Neural cell (in vitro differentiated cells): Measurements from ENCODE around the gene PLPP3. TPM values are rescaled to one million over a fixed set of nuclear protein-coding genes. Genes with fewer than 3 reads are reported as not detected.

Source experiments
- H2AFZ ChIP-seq: fragments of 200-600, 300-800 bp; sonication (generic), shearing (Covaris generic); 2 replicates; pipeline ENCODE4 v1.6.0; 2014; ENCODE audit warnings: low read depth, mild to moderate bottlenecking, antibody characterized with exemption, low read length, moderate library complexity
- H3F3A ChIP-seq: fragments of 200-600 bp; shearing (Covaris generic); 2 replicates; pipeline ENCODE4 v1.6.1; 2016; ENCODE audit warnings: mild to moderate bottlenecking, moderate library complexity, mixed read lengths, antibody characterized with exemption, low read length; ENCODE audit not compliant: insufficient read depth, poor library complexity, severe bottlenecking
- H3K27ac ChIP-seq: fragments of 200-600, 300-800 bp; sonication (generic), shearing (Covaris generic); 2 replicates; pipeline ENCODE4 v1.5.1; 2014; ENCODE audit warnings: mild to moderate bottlenecking, low read length, moderate library complexity
- H3K27me3 ChIP-seq: fragments of 300-800, 200-600 bp; sonication (generic), shearing (Covaris generic); 2 replicates; pipeline ENCODE4 v1.6.0; 2014; ENCODE audit warnings: mild to moderate bottlenecking, low read depth, low read length, moderate library complexity; ENCODE audit not compliant: insufficient read depth
- H3K36me3 ChIP-seq: fragments of 300-800, 200-600 bp; sonication (generic), shearing (Covaris generic); 2 replicates; pipeline ENCODE4 v1.5.1; 2014; ENCODE audit warnings: mild to moderate bottlenecking, antibody characterized with exemption, low read length, moderate library complexity; ENCODE audit not compliant: insufficient read depth
- H3K4me2 ChIP-seq: fragments of 300-800, 200-600 bp; sonication (generic), shearing (Covaris generic); 2 replicates; pipeline ENCODE4 v1.6.0; 2014; ENCODE audit warnings: mild to moderate bottlenecking, low read length
- H3K4me3 ChIP-seq: fragments of 300-800, 200-600 bp; sonication (generic), shearing (Covaris generic); 2 replicates; pipeline ENCODE4 v1.5.1; 2014; ENCODE audit warnings: mild to moderate bottlenecking, low read length, moderate library complexity
- H3K79me2 ChIP-seq: fragments of 200-600 bp; shearing (Covaris generic); replicated peaks from 2 replicates; pipeline ENCODE4 v1.6.0; 2014; ENCODE audit warnings: mild to moderate bottlenecking, low read length, moderate library complexity; ENCODE audit not compliant: insufficient read depth
- H3K9ac ChIP-seq: fragments of 300-800, 200-600 bp; sonication (generic), shearing (Covaris generic); 2 replicates; pipeline ENCODE4 v1.6.1; 2016; ENCODE audit warnings: mild to moderate bottlenecking, low read length, mixed read lengths
- H3K9me2 ChIP-seq: fragments of 200-600 bp; shearing (Covaris generic); 2 replicates; pipeline ENCODE4 v1.6.1; 2016; ENCODE audit warnings: mild to moderate bottlenecking, low read length, mixed read lengths; ENCODE audit not compliant: insufficient read depth
- H3K9me3 ChIP-seq: fragments of 200-600, 300-800 bp; sonication (generic), shearing (Covaris generic); 2 replicates; pipeline ENCODE4 v1.6.1; 2016; ENCODE audit warnings: mild to moderate bottlenecking, mixed run types, low read length, moderate library complexity, mixed read lengths
- H4K20me1 ChIP-seq: fragments of 200-600 bp; shearing (Covaris generic); 2 replicates; pipeline ENCODE4 v1.6.1; 2016; ENCODE audit warnings: mild to moderate bottlenecking, mixed run types; ENCODE audit not compliant: insufficient read depth
- CTCF ChIP-seq: fragments of 450-650 bp; IDR thresholded peaks from 2 replicates; pipeline ENCODE4 v1.5.1; 2014; ENCODE audit warnings: antibody characterized with exemption, mild to moderate bottlenecking, moderate library complexity; ENCODE audit not compliant: poor library complexity, severe bottlenecking
- EP300 ChIP-seq: fragments of 450-650 bp; conservative IDR thresholded peaks from 2 replicates; pipeline ENCODE4 v1.6.1; 2014; ENCODE audit warnings: antibody characterized with exemption, mild to moderate bottlenecking, moderate library complexity; ENCODE audit not compliant: poor library complexity, severe bottlenecking
- EZH2 ChIP-seq: fragments of 200-600, 300-800 bp; shearing (Covaris generic), sonication (generic); IDR thresholded peaks from 2 replicates; pipeline ENCODE4 v1.6.1; 2014; ENCODE audit warnings: antibody characterized with exemption, low read length, borderline replicate concordance, mild to moderate bottlenecking; ENCODE audit not compliant: insufficient read depth, poor library complexity, severe bottlenecking
- MXI1 ChIP-seq: fragments of 450-650 bp; conservative IDR thresholded peaks from 2 replicates; pipeline ENCODE4 v1.6.1; 2014; ENCODE audit warnings: antibody characterized with exemption, mild to moderate bottlenecking; ENCODE audit not compliant: poor library complexity, severe bottlenecking
- POLR2AphosphoS5 ChIP-seq: IDR thresholded peaks from 2 replicates; pipeline ENCODE4 v1.6.1; 2012
- RAD21 ChIP-seq: fragments of 450-650 bp; conservative IDR thresholded peaks from 2 replicates; pipeline ENCODE4 v1.6.1; 2014; ENCODE audit warnings: antibody characterized with exemption, mild to moderate bottlenecking, moderate library complexity
- REST ChIP-seq: IDR thresholded peaks from 2 replicates; pipeline ENCODE4 v1.6.1; 2012; ENCODE audit warnings: borderline replicate concordance
- SMC3 ChIP-seq: fragments of 450-650 bp; conservative IDR thresholded peaks from 2 replicates; pipeline ENCODE4 v1.6.1; 2014; ENCODE audit warnings: antibody characterized with exemption, mild to moderate bottlenecking, moderate library complexity; ENCODE audit not compliant: poor library complexity
- TAF1 ChIP-seq: IDR thresholded peaks from 2 replicates; pipeline ENCODE4 v1.6.1; 2012; ENCODE audit warnings: low read depth
- polyA plus RNA-seq: library from polyadenylated mRNA; depleted of rRNA; stranded (reverse); fragments of >200 nt; gene quantifications from 2 replicates; pipeline ENCODE4 v1.2.3, GENCODE V29; 2014

The PLPP3 gene
- polyA plus RNA-seq, 1 donor from 2014 or later: 2.1 TPM

DNA sequence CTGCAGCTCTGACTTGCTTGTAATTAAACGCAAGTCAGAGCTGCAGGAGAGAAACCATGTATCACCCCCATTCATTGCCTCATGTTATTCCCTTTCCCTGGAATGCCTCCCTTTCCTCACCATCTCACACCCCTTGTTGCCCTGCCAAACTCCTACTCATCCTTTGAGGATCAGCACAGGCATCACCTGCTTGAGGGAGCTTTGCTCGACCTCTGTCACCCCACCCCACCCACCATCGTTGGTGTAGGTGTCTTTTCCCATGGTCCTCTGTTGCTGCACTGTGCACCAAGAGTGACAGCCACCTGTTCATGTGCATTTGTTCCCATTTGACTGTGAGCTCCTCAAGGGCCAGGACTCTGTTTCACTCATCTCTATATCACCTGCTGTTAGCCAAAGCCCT, 117.2 kb downstream of the PLPP3 start:
- Histone ChIP-seq H4K20me1 (no peaks in the 10 kb centered on the region), H2AFZ (no peak overlapping the region), H3K9me3 (no peaks in the 10 kb centered on the region), H3K9me2 (no peaks in the 10 kb centered on the region), H3K36me3 (no peaks in the 10 kb centered on the region), H3K4me2 (no peak overlapping the region), H3K79me2 (no peaks in the 10 kb centered on the region), H3K27me3 (no peaks in the 10 kb centered on the region), H3K4me3 (no peak overlapping the region), H3F3A (no peaks in the 10 kb centered on the region), H3K9ac (no peak overlapping the region), H3K27ac (no peak overlapping the region)
- TF ChIP-seq TAF1 (no peak), CTCF (no peak), EZH2 (no peak), RAD21 (no peak), EP300 (no peak), REST (no peak), POLR2AphosphoS5 (no peak), SMC3 (no peak), MXI1 (no peak)

DNA sequence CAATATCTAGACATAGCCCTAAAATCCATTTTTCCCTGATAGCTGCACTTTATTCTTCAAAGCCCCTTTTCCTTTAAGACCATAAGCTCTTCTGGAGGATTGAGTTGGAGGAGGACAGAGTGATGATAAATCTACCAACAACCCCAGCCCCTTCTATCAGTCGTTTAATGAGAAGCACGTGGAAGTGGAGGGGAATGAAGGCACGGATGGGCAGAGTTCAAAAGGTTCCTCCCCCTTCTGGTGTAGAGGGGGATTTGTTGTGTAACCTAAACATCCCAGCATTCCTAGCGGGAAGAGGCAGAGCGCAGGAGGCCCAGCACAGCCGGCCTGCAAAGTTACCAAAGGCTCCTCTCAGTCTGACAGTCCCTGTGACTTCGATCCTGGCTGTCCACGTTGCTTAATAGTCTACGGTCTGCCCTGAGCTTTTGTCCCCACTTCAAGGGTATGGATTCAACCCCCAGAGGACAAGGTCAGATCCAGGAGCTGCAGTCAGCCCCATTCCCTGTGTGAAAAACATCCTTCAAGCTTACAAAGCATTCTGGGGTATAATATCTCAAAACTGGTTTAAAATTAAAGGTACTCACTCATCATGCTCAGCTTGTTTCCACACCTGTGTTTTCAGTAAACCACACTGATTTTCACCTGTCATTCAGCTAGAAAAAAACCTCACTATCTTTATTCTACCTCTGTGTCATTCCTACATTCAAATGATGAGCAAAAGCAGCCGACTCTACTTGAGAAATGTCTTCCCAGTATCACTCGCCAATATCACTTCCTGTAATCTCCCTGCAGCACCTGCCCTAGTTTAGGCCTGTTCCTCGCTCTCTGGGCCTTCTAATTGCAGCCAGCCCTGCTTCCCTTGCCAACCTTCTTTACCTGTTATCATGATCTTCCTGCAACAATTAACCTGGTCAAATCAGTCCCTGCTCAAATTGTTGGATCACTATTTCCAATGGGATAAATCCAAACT, 117.9 kb downstream of the PLPP3 start:
- Histone ChIP-seq H3K9me2 (no peaks in the 10 kb centered on the region), H2AFZ (no peak overlapping the region), H3K27ac (no peak overlapping the region), H3K79me2 (no peaks in the 10 kb centered on the region), H3F3A (no peaks in the 10 kb centered on the region), H3K9ac (no peak overlapping the region), H3K36me3 (no peaks in the 10 kb centered on the region), H3K4me3 (no peak overlapping the region), H4K20me1 (no peaks in the 10 kb centered on the region), H3K9me3 (no peaks in the 10 kb centered on the region), H3K4me2 (no peak overlapping the region), H3K27me3 (no peaks in the 10 kb centered on the region)
- TF ChIP-seq POLR2AphosphoS5: no peak
- TF ChIP-seq REST: no peak
- no peak for TF ChIP-seq TAF1
- TF ChIP-seq EZH2: no peak
- TF ChIP-seq EP300: no peak
- TF ChIP-seq MXI1: no peak
- TF ChIP-seq RAD21: no peak
- TF ChIP-seq SMC3: no peak
- TF ChIP-seq CTCF: no peak
